Gastrocnemius medialis (tissue), 4 donors: ENCODE data around the gene CDH2.

Experiments used
- POLR2A ChIP-seq, 2 donors: fragments of 450-650 bp; IDR thresholded peaks; one replicate each; pipeline ENCODE4 v1.6.1; 2017; ENCODE audit warnings: antibody characterized with exemption in 2 of 2, mild to moderate bottlenecking in 2 of 2, moderate library complexity in 2 of 2
- TF ChIP-seq, protein P1 (sequence below), 5 experiments: fragments of 450-650 bp in 3 of 5; fragments of 200-600 bp in 2 of 5; sonication (generic) in 2 of 5; IDR thresholded peaks in 4 of 5; conservative IDR thresholded peaks in 1 of 5; 1 replicate in 4 of 5; 2 replicates in 1 of 5; pipeline ENCODE4 v1.5.1; 2016 to 2019; ENCODE audit warnings: antibody characterized with exemption in 5 of 5, mild to moderate bottlenecking in 3 of 5, moderate library complexity in 3 of 5

DNA sequence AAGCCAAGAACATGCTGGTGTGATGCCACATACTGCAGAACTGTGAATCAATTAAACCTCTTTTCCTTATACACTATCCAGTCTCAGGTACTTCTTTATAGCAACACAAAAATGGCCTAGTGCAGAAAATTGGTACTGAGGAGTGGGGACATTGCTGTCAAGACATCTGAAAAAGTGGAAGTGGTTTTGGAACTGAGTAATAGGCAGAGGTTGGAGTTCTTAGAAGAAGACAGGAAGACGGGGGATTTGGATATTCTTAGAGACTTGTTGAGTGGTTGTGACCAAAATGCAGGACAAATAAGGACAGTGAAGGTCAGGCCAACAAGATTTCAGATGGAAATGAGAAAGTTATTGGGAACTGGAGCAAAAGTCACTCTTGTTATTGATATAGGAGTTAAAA, 31.3 kb upstream of the CDH2 start:
- TF ChIP-seq, protein P1, sequence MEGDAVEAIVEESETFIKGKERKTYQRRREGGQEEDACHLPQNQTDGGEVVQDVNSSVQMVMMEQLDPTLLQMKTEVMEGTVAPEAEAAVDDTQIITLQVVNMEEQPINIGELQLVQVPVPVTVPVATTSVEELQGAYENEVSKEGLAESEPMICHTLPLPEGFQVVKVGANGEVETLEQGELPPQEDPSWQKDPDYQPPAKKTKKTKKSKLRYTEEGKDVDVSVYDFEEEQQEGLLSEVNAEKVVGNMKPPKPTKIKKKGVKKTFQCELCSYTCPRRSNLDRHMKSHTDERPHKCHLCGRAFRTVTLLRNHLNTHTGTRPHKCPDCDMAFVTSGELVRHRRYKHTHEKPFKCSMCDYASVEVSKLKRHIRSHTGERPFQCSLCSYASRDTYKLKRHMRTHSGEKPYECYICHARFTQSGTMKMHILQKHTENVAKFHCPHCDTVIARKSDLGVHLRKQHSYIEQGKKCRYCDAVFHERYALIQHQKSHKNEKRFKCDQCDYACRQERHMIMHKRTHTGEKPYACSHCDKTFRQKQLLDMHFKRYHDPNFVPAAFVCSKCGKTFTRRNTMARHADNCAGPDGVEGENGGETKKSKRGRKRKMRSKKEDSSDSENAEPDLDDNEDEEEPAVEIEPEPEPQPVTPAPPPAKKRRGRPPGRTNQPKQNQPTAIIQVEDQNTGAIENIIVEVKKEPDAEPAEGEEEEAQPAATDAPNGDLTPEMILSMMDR (IDR thresholded peaks at IDR 0.05 in 4 of 5, conservative IDR thresholded peaks at IDR 0.05 in 1 of 5), result no peak
- no peak for TF ChIP-seq POLR2A (IDR thresholded peaks at IDR 0.05)
